ENCODE results near the gene CATSPER1.

GRCh38 chr11:66075273-66075672 is 49.0 kb upstream of the CATSPER1 start:
- TF ChIP-seq POLR2AphosphoS5 (IDR thresholded peaks at IDR 0.05; ENCODE audit: low read depth) (no peak), CTCF (IDR thresholded peaks at IDR 0.05; ENCODE audit: insufficient read depth, low read length) (no peak)
- TF ChIP-seq, protein P1, sequence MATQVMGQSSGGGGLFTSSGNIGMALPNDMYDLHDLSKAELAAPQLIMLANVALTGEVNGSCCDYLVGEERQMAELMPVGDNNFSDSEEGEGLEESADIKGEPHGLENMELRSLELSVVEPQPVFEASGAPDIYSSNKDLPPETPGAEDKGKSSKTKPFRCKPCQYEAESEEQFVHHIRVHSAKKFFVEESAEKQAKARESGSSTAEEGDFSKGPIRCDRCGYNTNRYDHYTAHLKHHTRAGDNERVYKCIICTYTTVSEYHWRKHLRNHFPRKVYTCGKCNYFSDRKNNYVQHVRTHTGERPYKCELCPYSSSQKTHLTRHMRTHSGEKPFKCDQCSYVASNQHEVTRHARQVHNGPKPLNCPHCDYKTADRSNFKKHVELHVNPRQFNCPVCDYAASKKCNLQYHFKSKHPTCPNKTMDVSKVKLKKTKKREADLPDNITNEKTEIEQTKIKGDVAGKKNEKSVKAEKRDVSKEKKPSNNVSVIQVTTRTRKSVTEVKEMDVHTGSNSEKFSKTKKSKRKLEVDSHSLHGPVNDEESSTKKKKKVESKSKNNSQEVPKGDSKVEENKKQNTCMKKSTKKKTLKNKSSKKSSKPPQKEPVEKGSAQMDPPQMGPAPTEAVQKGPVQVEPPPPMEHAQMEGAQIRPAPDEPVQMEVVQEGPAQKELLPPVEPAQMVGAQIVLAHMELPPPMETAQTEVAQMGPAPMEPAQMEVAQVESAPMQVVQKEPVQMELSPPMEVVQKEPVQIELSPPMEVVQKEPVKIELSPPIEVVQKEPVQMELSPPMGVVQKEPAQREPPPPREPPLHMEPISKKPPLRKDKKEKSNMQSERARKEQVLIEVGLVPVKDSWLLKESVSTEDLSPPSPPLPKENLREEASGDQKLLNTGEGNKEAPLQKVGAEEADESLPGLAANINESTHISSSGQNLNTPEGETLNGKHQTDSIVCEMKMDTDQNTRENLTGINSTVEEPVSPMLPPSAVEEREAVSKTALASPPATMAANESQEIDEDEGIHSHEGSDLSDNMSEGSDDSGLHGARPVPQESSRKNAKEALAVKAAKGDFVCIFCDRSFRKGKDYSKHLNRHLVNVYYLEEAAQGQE (IDR thresholded peaks at IDR 0.05; ENCODE audit: insufficient replicate concordance, low read depth), result no peak
